SK-N-MC (cell line): ENCODE measurements around the gene ZBED4.

Source experiments
- DNase-seq: peaks from one replicate; pipeline ENCODE4 v3.0.0-alpha.2; 2011; ENCODE audit warnings: low read depth, low spot score
- H3K27ac ChIP-seq: fragments of 200-600 bp; sonication (generic); 2 replicates; pipeline ENCODE4 v1.5.1; 2016; ENCODE audit warnings: mixed run types
- H3K36me3 ChIP-seq: fragments of 200-600 bp; sonication (generic); 2 replicates; pipeline ENCODE4 v1.6.1; 2017; ENCODE audit warnings: antibody characterized with exemption, low read length, mixed read lengths; ENCODE audit not compliant: insufficient read depth
- H3K4me3 ChIP-seq: fragments of 200-600 bp; sonication (generic); 2 replicates; pipeline ENCODE4 v1.5.1; 2016
- H3K9ac ChIP-seq: fragments of 200-600 bp; sonication (generic); 2 replicates; pipeline ENCODE4 v1.8.0; 2017; ENCODE audit warnings: mixed run types, mixed read lengths; ENCODE audit not compliant: insufficient read length
- H3K9me3 ChIP-seq: fragments of 200-600 bp; sonication (generic); 2 replicates; pipeline ENCODE4 v1.6.1; 2017; ENCODE audit warnings: low read depth, mild to moderate bottlenecking, antibody characterized with exemption, low read length, moderate library complexity, mixed read lengths
- EZH2 ChIP-seq: fragments of 200-600 bp; sonication (generic); IDR thresholded peaks from one replicate; pipeline ENCODE4 v1.6.1; 2017; ENCODE audit warnings: antibody characterized with exemption
- FOXP2 ChIP-seq: optimal IDR thresholded peaks from 2 replicates; pipeline ENCODE3; 2011; ENCODE audit warnings: mild to moderate bottlenecking, moderate library complexity; ENCODE audit not compliant: insufficient read depth; ENCODE audit errors: extremely low read length, control extremely low read depth
- POLR2AphosphoS5 ChIP-seq: IDR thresholded peaks from 2 replicates; pipeline ENCODE4 v1.6.1; 2012; ENCODE audit warnings: mild to moderate bottlenecking, low read depth, low read length, borderline replicate concordance

Gene ZBED4

GRCh38 chr22:49916831-49917230, 63.2 kb downstream of the ZBED4 start:
- no peaks in the 10 kb centered on the region for H3K9me3 ChIP-seq
- no peak for DNase-seq
- peak overlapping the region; percentile 98; the same call in 1 of the 2 replicates for H3K4me3 ChIP-seq
- H3K9ac ChIP-seq: no peak overlapping the region
- no peak overlapping the region for H3K27ac ChIP-seq
- peaks cover 16% of the 10 kb centered on the region; the same call in 1 of the 2 replicates for H3K36me3 ChIP-seq
- TF ChIP-seq EZH2 (no peak), POLR2AphosphoS5 (no peak), FOXP2 (no peak)

- Histone ChIP-seq H3K9me3 (no peaks in the 10 kb centered on the region), H3K27ac (peak within 1 kb of the TSS; percentile 74), H3K4me3 (peak within 1 kb of the TSS; percentile 98), H3K9ac (peak within 1 kb of the TSS; percentile 92), H3K36me3 (peaks cover 6% of the 10 kb centered on the region; the same call in 1 of the 2 replicates)
- no peak for TF ChIP-seq EZH2
- peak; percentile 72 for TF ChIP-seq POLR2AphosphoS5
- peak; percentile 57 for DNase-seq
Measured at GRCh38 chr22:49917974-49918910, 64.6 kb downstream of the ZBED4 start, which contains the start of the genes ALG12 and CRELD2. Gene ALG12 (minus strand): TSS chr22:49918438. CDS start chr22:49913765, 4,673 bp downstream. Gene CRELD2 (plus strand): TSS chr22:49918634. CDS start chr22:49918770, 136 bp downstream.

GRCh38 chr22:49918911-49919881, 65.6 kb downstream of the ZBED4 start:
- Histone ChIP-seq H3K4me3 (peak overlapping the region; percentile 98), H3K9me3 (no peaks in the 10 kb centered on the region), H3K9ac (peak overlapping the region; percentile 75), H3K36me3 (no peaks in the 10 kb centered on the region; the same call in 1 of the 2 replicates), H3K27ac (no peak overlapping the region)
- TF ChIP-seq EZH2: no peak
- TF ChIP-seq POLR2AphosphoS5: no peak
- TF ChIP-seq FOXP2: no peak
- no peak for DNase-seq

GRCh38 chr22:49920859-49921258, 67.2 kb downstream of the ZBED4 start:
- H3K36me3 ChIP-seq: no peaks in the 10 kb centered on the region; the same call in 1 of the 2 replicates
- DNase-seq: no peak
- no peak overlapping the region for H3K4me3 ChIP-seq
- H3K27ac ChIP-seq: no peak overlapping the region
- TF ChIP-seq FOXP2 (no peak), POLR2AphosphoS5 (no peak), EZH2 (no peak)
- no peaks in the 10 kb centered on the region for H3K9me3 ChIP-seq
- H3K9ac ChIP-seq: no peak overlapping the region

GRCh38 chr22:49921508-49922278, 68.0 kb downstream of the ZBED4 start:
- H3K36me3 ChIP-seq: no peaks in the 10 kb centered on the region; the same call in 1 of the 2 replicates
- TF ChIP-seq POLR2AphosphoS5: no peak
- TF ChIP-seq EZH2: no peak
- TF ChIP-seq FOXP2: no peak
- H3K9ac ChIP-seq: no peak overlapping the region
- H3K9me3 ChIP-seq: no peaks in the 10 kb centered on the region
- 0 out of 2 replicates have a peak overlapping the region, but pooled peaks have one; percentile 60 for H3K27ac ChIP-seq
- H3K4me3 ChIP-seq: no peak overlapping the region
- no peak for DNase-seq

- H3K9me3 ChIP-seq: no peaks in the 10 kb centered on the region
- no peak overlapping the region for H3K9ac ChIP-seq
- peak overlapping the region; percentile 60 for H3K27ac ChIP-seq
- no peak for DNase-seq
- no peak overlapping the region for H3K4me3 ChIP-seq
- TF ChIP-seq EZH2 (no peak), POLR2AphosphoS5 (no peak), FOXP2 (no peak)
- H3K36me3 ChIP-seq: no peaks in the 10 kb centered on the region; the same call in 1 of the 2 replicates
Measured at GRCh38 chr22:49922484-49922883, 68.8 kb downstream of the ZBED4 start.

- DNase-seq: no peak
- peak overlapping the region; percentile 68 for H3K4me3 ChIP-seq
- H3K27ac ChIP-seq: peak overlapping the region; percentile 92
- no peaks in the 10 kb centered on the region for H3K9me3 ChIP-seq
- no peak for TF ChIP-seq POLR2AphosphoS5
- TF ChIP-seq FOXP2: no peak
- TF ChIP-seq EZH2: no peak
- no peaks in the 10 kb centered on the region; the same call in 1 of the 2 replicates for H3K36me3 ChIP-seq
- H3K9ac ChIP-seq: peak overlapping the region; percentile 72
Measured at GRCh38 chr22:49922926-49923325, 69.3 kb downstream of the ZBED4 start.
